Prostate gland (tissue), 2 donors: ENCODE measurements around the gene CAPN15.

Source experiments
- CTCF ChIP-seq, 4 experiments: fragments of 200-600 bp in 2 of 4; fragments of 450-650 bp in 2 of 4; sonication (generic) in 2 of 4; IDR thresholded peaks; 1 replicate in 3 of 4; 2 replicates in 1 of 4; pipeline ENCODE4 v1.5.1; 2016 to 2019; ENCODE audit warnings: antibody characterized with exemption in 4 of 4, mild to moderate bottlenecking in 2 of 4, moderate library complexity in 2 of 4
- POLR2A ChIP-seq: fragments of 450-650 bp; IDR thresholded peaks from one replicate; pipeline ENCODE4 v1.6.1; 2016; ENCODE audit warnings: antibody characterized with exemption, mild to moderate bottlenecking
- POLR2AphosphoS5 ChIP-seq: sonication (generic); formaldehyde crosslinking; IDR thresholded peaks from one replicate; pipeline ENCODE4 v1.6.1; 2017; ENCODE audit warnings: antibody characterized with exemption

- TF ChIP-seq CTCF (IDR thresholded peaks at IDR 0.05) (no peak), POLR2AphosphoS5 (no peak), POLR2A (no peak)
Measured at GRCh38 chr16:521381-522210, 5.9 kb upstream of the CAPN15 start.
